DOHH2 (cell line): ENCODE measurements around the gene MRPL36.
A peak's percentile ranks its signal among the peaks of the same experiment; 100 is the strongest.

Experiments used
- H3F3A ChIP-seq: fragments of 200-600 bp; sonication (generic), shearing (Covaris generic); 2 replicates; pipeline ENCODE4 v1.6.0; 2016; ENCODE audit warnings: antibody characterized with exemption, mild to moderate bottlenecking; ENCODE audit not compliant: control insufficient read depth, insufficient read depth
- H3K27ac ChIP-seq: fragments of 200-600 bp; sonication (generic); 2 replicates; pipeline ENCODE4 v1.5.1; 2014; ENCODE audit warnings: low read depth, mild to moderate bottlenecking, low read length, moderate library complexity
- H3K27me3 ChIP-seq: fragments of 200-600 bp; sonication (generic); 2 replicates; pipeline ENCODE4 v1.6.1; 2014; ENCODE audit warnings: mild to moderate bottlenecking, low read length, mixed read lengths; ENCODE audit not compliant: control insufficient read depth
- H3K36me3 ChIP-seq: fragments of 200-600 bp; sonication (generic); 2 replicates; pipeline ENCODE4 v1.6.1; 2014; ENCODE audit warnings: mild to moderate bottlenecking, low read length, moderate library complexity, mixed read lengths; ENCODE audit not compliant: control insufficient read depth
- H3K4me1 ChIP-seq: fragments of 200-600 bp; sonication (generic); 2 replicates; pipeline ENCODE4 v1.6.1; 2014; ENCODE audit warnings: mild to moderate bottlenecking, low read length, mixed read lengths; ENCODE audit not compliant: control insufficient read depth
- H3K4me2 ChIP-seq: fragments of 200-600 bp; sonication (generic); 2 replicates; pipeline ENCODE4 v1.6.0; 2014; ENCODE audit warnings: mild to moderate bottlenecking, low read length, moderate library complexity
- H3K4me3 ChIP-seq: fragments of 200-600 bp; sonication (generic); 2 replicates; pipeline ENCODE4 v1.5.1; 2014; ENCODE audit warnings: mild to moderate bottlenecking, low read length, mixed read lengths
- H3K79me2 ChIP-seq: fragments of 200-600 bp; sonication (generic); 2 replicates; pipeline ENCODE4 v1.6.1; 2014; ENCODE audit warnings: mild to moderate bottlenecking, low read length, mixed read lengths; ENCODE audit not compliant: control insufficient read depth
- H3K9me2 ChIP-seq: fragments of 200-600 bp; sonication (generic); replicated peaks from 2 replicates; pipeline ENCODE4 v1.6.1; 2014; ENCODE audit warnings: mild to moderate bottlenecking, low read length, mixed read lengths; ENCODE audit not compliant: control insufficient read depth
- H3K9me3 ChIP-seq: fragments of 200-600 bp; sonication (generic); 2 replicates; pipeline ENCODE4 v1.6.1; 2014; ENCODE audit warnings: antibody characterized with exemption, low read length, mixed read lengths; ENCODE audit not compliant: control insufficient read depth, insufficient read depth
- H4K20me1 ChIP-seq: fragments of 200-600 bp; sonication (generic); 2 replicates; pipeline ENCODE4 v1.6.0; 2014; ENCODE audit warnings: low read depth, mild to moderate bottlenecking, antibody characterized with exemption, low read length, moderate library complexity; ENCODE audit not compliant: control insufficient read depth, insufficient read depth
- EZH2phosphoT487 ChIP-seq: fragments of 200-600 bp; sonication (generic); IDR thresholded peaks from 2 replicates; pipeline ENCODE4 v1.6.1; 2017; ENCODE audit warnings: borderline replicate concordance, mild to moderate bottlenecking, antibody characterized with exemption, low read length, moderate library complexity, mixed read lengths
- TF ChIP-seq, protein P1 (sequence below): fragments of 200-600 bp; sonication (generic); IDR thresholded peaks from one replicate; pipeline ENCODE4 v1.5.1; 2014; ENCODE audit warnings: antibody characterized with exemption, mild to moderate bottlenecking, low read depth, low read length; ENCODE audit not compliant: poor library complexity, severe bottlenecking

The MRPL36 gene

GRCh38 chr5:1793301-1793740 lies 6.3 kb downstream of the MRPL36 start:
- H3K4me3 ChIP-seq: peak overlapping the region; percentile 67
- H3K9me3 ChIP-seq: no peaks in the 10 kb centered on the region
- peak overlapping the region; percentile 78 for H3K4me2 ChIP-seq
- H3F3A ChIP-seq: peaks cover 34% of the 10 kb centered on the region
- no peak for TF ChIP-seq EZH2phosphoT487
- TF ChIP-seq, protein P1, sequence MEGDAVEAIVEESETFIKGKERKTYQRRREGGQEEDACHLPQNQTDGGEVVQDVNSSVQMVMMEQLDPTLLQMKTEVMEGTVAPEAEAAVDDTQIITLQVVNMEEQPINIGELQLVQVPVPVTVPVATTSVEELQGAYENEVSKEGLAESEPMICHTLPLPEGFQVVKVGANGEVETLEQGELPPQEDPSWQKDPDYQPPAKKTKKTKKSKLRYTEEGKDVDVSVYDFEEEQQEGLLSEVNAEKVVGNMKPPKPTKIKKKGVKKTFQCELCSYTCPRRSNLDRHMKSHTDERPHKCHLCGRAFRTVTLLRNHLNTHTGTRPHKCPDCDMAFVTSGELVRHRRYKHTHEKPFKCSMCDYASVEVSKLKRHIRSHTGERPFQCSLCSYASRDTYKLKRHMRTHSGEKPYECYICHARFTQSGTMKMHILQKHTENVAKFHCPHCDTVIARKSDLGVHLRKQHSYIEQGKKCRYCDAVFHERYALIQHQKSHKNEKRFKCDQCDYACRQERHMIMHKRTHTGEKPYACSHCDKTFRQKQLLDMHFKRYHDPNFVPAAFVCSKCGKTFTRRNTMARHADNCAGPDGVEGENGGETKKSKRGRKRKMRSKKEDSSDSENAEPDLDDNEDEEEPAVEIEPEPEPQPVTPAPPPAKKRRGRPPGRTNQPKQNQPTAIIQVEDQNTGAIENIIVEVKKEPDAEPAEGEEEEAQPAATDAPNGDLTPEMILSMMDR: no peak
- no peaks in the 10 kb centered on the region for H3K27me3 ChIP-seq
- peak overlapping the region; percentile 87 for H3K27ac ChIP-seq
- no peaks in the 10 kb centered on the region; the same call in 1 of the 2 replicates for H4K20me1 ChIP-seq
- peaks cover 37% of the 10 kb centered on the region for H3K79me2 ChIP-seq
- H3K9me2 ChIP-seq: no peaks in the 10 kb centered on the region
- peaks cover 94% of the 10 kb centered on the region for H3K4me1 ChIP-seq
- H3K36me3 ChIP-seq: peaks cover 52% of the 10 kb centered on the region

DNA sequence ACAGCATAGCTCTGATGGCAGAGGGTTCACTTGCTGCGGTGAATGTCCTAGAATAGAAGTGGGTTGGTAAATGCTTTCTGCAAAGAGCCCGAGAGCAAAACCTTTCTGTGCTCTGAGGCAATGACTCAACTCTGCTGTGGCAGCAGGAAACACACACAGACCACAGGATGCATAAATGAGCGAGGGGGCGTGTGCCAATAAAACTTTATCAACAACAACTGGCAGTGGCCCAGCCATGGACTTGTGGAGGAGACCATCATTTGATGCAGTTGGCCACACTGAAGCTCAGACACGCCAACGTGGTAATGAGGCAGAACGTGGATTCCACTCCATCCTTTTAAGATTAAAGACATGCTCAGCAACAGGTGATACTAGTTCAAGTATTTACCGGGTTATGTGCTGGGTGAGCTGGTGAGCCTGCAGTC lies 6.8 kb downstream of the MRPL36 start:
- Histone ChIP-seq H3K9me2 (no peaks in the 10 kb centered on the region), H3K4me3 (peak overlapping the region; percentile 67), H4K20me1 (no peaks in the 10 kb centered on the region; the same call in 1 of the 2 replicates), H3K4me2 (peak overlapping the region; percentile 78), H3K79me2 (peaks cover 32% of the 10 kb centered on the region), H3K4me1 (peaks cover 89% of the 10 kb centered on the region), H3K27me3 (no peaks in the 10 kb centered on the region), H3K27ac (peak overlapping the region; percentile 87), H3F3A (peaks cover 35% of the 10 kb centered on the region), H3K36me3 (peaks cover 48% of the 10 kb centered on the region), H3K9me3 (no peaks in the 10 kb centered on the region)
- TF ChIP-seq EZH2phosphoT487: no peak
- TF ChIP-seq, protein P1: no peak

GRCh38 chr5:1791176-1791575 lies 8.5 kb downstream of the MRPL36 start:
- no peaks in the 10 kb centered on the region for H4K20me1 ChIP-seq
- H3K4me2 ChIP-seq: peak overlapping the region; percentile 78; the same call in 1 of the 2 replicates
- H3K79me2 ChIP-seq: peaks cover 15% of the 10 kb centered on the region
- TF ChIP-seq EZH2phosphoT487: no peak
- TF ChIP-seq, protein P1: no peak
- H3K9me3 ChIP-seq: no peaks in the 10 kb centered on the region
- H3K4me3 ChIP-seq: no peak overlapping the region
- H3F3A ChIP-seq: peaks cover 35% of the 10 kb centered on the region
- peaks cover 31% of the 10 kb centered on the region for H3K36me3 ChIP-seq
- peaks cover 74% of the 10 kb centered on the region for H3K4me1 ChIP-seq
- H3K27me3 ChIP-seq: no peaks in the 10 kb centered on the region
- H3K9me2 ChIP-seq: no peaks in the 10 kb centered on the region
- peak overlapping the region; percentile 87 for H3K27ac ChIP-seq
